CD4-positive, alpha-beta T cell treated with Interleukin-2 at 100 ng/mL for 4 hours (primary cell): ENCODE measurements around the gene USP48.
"Not testable (repeated sequence)": the region's sequence is repeated elsewhere in the genome, so short reads cannot be mapped to it uniquely, and the experiment has no call there.

Source experiments
- DNase-seq: peaks from one replicate; pipeline ENCODE4 v3.0.0-alpha.2; 2020; ENCODE audit warnings: low spot score

Gene USP48

DNA sequence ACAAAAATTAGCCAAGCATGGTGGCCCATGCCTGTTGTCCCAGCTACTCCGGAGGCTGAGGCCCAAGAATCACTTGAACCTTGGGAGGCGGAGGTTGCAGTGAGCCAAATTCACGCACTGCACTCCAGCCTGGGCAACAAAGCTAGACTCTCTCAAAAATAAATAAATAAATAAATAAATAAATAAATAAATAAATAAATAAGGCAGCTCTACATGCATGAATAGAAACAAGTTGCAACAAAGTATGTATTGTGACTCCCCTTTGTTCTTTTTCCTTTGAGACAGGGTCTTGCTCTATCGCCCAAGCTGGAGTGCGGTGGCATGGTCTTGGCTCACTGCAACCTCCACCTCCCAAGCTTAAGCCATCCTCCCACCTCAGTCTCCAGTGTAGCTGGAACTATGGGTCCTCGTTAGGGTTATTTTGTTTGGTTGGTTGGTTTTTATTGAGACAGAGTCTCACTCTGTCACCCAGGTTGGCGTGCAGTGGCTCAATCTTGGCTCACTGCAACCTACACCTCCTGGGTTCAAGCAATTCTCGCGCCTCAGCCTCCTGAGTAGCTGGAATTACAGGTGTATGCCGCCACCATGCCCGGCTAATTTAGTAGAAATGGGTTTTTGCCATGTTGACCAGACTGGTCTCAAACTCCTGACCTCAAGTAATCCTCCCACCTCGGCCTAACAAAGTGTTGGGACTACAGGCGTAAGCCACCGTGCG, 8.0 kb downstream of the USP48 start:
- DNase-seq: no peak

DNA sequence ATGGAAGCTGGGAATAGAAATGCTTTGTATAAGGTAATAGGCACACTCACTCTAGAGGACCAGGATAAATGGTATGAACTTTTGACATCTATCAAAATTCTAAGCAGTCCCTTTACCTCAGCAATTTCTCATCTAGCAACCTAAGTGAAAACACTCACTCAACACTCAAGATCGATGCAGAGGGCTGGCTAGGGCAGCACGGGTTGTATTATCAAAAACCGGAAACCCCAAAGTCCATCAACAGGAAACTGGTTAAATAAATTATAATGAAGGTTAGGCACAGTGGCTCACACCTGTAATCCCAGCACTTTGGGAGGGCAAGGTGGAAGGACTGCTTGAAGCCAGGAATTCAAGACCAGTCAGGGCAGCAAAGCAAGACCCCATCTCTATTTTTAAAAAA, 9.4 kb downstream of the USP48 start:
- DNase-seq: peak; percentile 44

DNA sequence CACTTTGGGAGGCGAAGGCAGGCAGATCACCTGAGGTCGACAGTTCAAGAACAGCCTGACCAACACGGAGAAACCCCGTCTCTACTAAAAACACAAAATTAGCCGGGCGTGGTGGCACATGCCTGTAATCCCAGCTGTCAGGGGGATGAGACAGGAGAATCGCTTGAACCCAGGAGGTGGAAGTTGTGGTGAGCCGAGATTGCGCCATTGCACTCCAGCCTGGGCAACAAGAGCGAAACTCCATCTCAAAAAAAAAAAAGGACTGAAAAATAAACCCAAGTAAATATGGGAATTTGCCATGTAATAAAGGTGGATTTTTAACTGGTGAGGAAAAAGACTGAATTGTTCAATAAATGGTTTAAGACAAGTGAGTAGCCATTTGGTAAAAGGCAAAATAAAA, 11.3 kb downstream of the USP48 start:
- not testable (repeated sequence) for DNase-seq

DNA sequence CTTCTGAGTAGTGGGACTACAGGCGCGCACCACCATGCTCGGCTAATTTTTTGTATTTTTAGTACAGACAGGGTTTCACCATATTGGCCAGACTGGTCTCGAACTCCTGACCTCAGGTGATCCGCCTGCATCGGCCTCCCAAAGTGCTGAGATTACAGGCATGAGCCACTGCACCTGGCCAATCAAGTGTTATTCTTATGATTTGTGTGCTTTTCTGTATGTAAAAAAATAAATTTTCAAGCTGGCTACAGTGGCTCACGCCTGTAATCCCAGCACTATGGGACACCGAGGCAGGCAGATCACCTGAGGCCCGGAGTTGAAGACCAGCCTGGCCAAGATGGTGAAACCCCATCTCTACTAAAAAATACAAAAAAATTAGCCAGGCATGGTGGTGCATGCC, 12.3 kb downstream of the USP48 start:
- DNase-seq: not testable (repeated sequence)

DNA sequence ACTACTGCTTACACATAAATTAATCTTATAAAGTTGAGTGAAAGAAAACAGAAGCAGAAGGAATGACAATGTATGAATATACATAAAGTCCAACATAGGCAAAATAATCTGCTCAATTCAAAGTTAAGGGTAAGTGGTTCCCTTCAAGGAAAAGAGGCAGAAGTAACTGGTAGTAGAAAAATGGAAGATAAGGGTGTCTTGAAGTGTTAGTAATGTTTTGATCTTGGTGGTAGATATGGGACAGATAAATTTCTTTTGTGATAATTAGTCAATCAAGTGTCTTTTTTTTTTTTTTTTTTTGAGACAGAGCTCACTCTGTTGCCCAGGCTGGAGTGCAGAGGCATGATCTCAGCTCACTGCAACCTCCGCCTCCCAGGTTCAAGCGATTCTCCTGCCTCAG, 12.7 kb downstream of the USP48 start:
- no peak for DNase-seq

DNA sequence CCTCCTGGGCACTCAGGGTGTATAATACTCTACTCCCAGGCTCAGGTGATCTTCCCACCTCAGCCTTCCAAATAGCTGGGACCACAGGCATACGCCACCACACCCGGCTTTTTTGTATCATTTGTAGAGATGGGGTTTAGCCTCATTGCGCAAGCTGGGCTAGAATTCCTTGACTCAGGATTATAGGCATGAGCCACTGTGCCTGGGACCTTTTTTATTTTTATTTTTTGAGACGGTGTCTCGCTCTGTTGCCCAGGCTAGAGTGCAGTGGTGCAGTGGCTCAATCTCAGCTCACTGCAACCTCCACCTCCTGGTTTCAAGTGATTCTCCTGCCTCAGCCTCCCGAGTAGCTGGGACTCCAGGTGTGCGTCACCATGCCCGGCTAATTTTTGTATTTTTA, 15.8 kb downstream of the USP48 start:
- not testable (repeated sequence) for DNase-seq

DNA sequence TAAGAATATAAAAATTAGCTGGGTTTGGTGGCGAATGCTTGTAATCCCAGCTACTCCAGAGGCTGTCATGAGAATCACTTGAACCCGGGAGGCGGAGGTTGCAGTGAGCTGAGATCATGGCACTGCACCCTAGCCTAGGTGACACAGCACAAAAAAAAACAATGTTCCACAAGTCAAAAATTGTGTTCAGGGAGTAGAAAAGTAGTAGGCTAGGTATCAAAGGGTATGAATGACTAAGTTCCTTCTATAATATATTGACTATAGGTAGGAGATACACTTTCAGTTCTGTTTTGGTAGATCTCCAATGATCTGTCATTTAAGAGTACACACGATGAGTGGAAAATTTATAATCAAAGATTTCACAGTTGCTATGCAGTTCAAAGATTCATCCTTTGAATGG, 16.7 kb downstream of the USP48 start:
- DNase-seq: no peak

DNA sequence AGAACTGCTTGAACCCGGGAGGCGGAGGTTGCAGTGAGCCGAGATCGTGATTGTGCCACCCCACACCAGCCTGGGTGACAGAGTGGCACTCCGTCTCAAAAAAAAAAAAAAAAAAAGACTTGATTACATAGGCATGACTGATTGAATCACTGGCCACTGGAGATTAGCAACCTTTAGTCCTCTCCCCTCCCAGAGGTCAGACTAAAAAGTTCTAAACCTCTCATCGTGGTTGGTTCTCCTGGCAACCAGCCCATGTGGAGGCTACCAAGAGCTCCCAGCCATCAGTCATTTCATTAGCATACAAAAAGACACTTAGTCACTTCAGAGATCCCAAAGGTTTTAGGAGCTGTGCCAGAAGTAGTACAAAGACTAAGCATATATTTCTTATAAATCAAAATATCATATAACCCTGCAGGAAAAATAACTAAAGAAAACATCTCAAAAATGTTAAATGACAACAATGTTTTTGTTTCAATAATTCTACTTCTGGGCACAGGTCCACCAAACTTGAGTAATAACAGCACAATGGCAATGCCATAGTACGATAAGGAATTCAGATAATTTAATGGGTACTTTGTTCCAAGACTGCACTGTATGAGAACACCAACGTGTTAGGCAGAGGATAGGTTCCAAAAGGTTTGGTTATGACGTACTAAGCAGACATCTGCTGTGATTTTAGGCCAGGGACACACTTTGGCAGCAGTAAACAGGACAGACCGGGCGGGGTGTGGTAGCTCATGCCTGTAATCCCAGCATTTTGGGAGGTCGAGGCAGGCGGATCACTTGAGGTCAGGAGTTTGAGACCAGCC, 18.1 kb downstream of the USP48 start:
- DNase-seq: no peak

DNA sequence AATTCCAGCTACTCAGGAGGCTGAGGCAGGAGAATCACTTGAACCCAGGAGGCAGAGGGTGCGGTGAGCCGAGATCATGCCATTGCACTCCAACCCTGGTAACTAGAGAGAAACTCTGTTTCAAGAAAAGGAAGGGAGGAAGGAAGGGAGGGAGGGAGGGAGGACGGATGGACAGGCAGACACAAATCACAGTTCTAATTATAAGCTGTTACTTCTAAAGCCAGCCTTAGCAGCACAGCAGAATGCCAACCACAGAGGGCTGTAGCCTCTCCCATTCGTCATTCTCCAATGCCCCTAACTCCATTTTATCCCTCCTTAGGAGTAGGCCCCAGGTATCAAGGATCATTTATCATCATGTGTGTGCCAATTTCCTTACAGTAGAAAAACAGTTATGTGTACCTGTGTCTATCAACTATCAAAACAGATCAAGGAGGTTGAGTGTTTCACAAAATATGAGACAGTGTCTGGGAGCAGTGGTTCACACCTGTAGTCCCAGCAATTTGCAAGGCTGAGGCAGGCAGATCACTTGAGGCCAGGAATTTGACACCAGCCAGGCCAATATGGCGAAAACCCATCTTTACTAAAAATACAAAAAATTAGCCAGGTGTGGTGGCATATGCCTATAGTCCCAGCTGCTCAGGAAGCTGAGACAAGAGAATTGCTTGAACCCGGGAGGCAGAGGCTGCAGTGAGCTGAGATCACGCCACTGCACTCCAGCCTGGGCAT, 19.1 kb downstream of the USP48 start:
- DNase-seq: no peak

DNA sequence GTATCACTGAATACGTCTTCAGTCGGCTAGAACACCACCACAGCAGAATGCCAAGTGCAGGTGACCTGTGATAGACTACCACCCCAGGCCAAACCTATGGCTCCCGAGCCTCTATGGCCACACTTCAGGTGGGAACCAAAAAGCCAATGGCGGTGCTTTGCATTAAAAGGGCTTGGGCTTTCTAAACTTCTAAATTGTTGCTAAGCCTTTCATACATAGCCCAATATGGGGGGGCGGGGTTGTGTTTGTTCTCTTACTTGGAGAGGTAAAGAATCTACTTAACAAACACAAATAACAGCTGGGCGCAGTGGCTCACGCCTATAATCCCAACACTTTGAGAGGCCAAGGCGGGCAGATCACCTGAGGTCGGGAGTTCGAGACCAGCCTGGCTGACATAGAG, 19.7 kb downstream of the USP48 start:
- DNase-seq: no peak

DNA sequence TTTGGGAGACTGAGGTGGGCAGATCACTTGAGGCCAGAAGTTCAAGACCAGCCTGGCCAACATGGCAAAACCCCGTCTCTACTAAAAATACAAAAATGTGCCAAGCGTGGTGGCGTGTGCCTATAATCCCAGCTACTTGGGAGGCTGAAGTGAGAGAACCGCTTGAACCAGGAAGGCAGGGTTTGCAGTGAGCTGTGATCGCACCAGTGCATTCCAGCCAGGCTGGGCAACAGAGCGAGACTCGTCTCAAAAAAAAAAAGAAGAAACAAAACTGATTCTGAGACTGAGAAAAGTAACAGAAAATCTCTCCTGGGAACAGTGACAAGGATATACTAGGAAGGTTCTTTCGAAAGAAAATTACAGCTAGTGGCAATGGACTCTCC, 20.9 kb downstream of the USP48 start:
- no peak for DNase-seq

DNA sequence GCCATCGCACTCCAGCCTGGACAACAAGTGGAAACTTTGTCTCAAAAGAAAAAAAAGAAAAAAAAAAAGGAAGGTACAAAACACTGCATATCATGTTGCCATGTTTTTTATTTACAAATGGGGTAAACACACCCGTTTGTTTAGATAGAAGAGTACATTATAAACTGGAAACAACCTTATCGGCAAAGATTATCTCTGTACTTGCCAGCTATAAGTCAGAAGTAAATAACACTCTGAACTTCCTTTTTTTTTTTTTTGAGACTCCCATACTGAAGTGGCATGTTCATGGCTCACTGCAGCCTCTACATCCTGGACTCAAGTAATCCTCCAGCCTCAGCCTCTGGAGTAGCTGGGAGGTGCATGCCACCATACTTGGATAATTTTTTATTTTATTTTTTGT, 21.9 kb downstream of the USP48 start:
- DNase-seq: no peak

DNA sequence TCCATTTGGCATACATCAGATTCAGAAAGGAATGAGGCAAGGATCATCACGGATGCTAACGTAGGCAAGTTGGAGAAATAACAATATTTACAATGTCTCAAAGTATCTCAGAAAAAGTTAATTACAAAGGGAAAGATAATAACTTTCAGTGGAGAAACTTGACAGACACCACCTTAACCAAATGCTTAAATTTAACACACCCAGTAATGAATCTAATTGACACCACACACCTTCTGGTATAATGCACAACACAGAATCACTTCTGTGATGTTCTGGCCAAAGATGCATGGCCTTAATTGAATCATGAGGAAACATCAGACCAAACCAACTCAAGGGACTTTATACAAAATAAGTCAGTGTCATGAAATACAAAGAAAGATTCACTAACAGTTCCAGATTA, 23.1 kb downstream of the USP48 start:
- DNase-seq: no peak

DNA sequence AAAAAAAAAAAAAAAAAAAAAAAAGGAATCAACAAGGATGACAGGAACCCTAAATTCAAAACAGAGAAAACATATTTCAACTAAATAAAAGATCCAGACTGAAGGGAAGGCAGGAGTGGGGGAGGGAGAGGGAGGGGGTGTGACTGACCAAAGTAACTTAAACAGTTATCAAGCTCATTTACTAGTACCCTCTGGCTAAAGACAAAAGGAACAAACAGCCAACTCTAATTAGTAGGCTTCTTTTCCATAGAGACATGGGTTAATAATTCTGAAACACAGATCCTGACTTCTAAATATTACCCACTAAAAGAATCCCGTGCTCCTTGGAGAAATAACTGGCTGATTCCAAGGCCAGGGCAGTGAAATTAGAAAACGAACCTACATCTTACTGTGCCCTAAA, 23.8 kb downstream of the USP48 start:
- no peak for DNase-seq

DNA sequence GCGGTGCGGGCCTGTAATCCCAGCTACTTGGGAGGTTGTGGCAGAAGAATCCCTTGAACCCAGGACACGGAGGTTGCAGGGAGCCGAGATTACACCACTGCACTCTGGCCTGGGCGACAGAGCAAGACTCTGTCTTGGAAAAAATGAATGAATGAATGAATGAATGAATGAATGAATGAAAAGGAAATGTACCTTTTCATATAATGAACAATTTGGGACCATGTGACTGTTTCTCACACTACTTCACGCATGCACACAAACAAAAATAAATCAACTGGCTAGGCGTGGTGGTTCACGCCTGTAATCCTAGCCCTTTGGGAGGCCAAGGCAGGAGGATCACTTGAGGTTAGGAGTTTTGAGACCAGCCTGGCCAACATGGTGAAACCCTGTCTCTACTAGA, 24.3 kb downstream of the USP48 start:
- DNase-seq: no peak

DNA sequence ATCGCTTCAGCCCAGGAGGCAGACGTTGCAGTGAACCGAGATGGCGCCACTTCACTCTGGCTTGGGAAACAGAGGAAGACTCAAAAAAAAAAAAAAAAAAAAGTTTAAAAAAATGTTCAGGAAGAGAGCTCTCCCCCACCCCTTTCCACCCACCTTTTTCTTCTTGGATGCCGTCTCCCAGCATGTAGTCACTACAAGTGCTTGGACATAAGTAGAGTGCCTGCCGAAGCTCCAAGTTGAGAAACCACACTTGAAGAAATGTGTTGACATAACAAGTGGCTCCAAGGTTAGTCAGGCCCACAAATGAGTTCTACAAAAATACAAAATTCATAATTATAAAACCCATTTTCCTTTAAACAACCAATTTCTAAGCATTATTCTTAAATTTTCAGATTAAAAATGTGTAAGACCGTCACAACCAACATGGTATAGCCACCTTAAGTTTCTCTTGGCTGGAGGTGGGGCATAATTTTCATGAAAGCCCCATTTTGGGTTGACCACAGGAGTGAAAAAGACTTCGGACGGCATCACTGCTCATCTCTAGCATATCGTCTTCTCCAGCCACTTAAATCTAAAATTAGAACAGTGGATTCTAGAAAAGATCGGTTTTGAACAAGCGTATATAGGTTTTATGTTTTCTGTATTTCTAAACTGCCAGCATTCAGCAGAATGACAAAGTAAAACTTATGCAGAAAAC, 26.4 kb downstream of the USP48 start:
- DNase-seq: no peak

DNA sequence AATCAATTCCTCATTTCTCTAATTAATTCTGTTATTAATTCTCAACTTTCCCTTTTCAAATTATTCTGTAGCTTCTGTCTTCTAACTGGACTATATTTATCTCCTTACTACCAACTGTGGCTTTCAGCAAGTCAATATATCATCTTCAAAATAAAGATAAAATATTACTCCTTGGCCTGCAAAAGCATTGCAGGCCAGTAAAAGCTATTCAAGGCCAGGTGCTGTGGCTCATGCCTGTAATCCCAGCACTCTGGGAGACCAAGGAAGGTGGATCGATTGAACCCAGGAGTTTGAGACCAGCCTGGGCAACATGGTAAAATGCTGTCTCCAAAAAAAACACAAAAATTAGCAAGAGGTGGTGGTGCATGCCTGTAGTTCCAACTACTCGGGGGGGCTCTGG, 27.9 kb downstream of the USP48 start:
- DNase-seq: no peak

DNA sequence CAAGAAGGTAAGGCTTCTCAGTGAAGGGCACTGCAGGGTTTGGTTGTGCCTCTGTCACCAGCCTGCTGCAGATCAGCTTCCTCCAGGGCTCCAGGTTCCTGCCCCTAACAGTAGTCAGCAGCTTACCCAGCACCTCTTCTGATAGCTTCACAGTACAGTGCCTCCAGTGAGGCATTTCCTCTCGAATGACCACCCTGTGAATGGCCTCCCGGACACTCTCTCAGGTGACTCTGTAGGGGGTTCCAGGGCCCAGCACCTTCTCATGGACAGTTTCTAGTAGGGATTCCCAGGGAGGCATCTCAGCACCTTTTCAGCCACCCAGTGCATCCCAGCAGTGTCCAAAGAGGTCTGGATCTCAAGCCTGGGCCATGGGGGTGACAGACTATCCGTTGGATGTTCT, 28.4 kb downstream of the USP48 start:
- no peak for DNase-seq

DNA sequence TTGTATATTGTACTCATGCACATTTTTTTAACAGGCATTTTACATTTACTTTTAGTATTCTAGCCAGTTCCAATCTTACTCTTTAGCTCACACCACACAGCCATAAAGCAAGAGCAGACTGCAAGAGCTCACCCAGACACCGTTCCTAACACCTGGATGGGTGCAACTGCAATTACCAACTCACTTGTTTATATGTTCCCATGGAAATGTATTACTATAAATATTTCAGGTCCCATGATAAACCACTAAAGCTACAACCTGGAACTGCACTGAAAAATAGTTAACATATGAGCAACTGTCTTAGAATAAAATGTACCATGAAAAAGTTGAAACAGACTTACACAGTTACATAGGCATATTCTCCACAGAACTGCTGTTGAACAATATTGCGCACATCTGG, 30.8 kb downstream of the USP48 start:
- DNase-seq: no peak

DNA sequence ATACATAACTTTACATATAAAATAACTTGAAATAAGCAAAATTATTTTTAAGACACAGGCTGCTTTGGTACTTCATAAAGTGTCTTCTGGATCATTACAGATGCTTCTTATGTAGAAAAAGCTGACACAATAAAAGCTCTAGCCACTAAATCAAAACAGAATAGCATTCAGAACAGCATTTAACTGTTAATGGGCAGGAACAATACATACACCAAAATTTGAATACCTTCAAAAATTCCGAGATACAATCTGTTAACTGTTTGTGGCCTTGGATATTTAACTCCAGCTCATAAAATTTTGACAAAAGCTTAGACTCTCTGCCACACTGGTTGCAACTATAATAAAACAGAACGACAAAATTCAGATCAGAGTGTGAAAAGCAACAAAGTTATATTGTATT, 31.7 kb downstream of the USP48 start:
- no peak for DNase-seq

DNA sequence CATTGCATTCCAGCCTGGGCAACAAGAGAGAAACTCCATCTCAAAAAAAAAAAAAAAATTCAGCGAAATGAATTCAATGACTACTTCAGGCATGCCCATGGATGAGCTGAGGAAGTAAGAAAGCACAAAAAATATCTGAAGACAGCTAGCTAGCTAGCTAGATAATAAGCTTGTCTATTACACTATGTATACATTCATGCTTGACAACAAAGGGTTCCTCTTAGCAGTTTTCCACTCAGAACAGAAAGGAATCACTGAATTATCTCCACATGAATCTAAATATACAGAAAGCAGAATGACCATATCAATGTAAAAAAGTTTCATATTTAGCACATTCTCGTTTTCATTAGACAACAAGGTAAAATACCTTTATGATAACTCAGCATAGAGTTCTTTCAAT, 32.1 kb downstream of the USP48 start:
- no peak for DNase-seq

DNA sequence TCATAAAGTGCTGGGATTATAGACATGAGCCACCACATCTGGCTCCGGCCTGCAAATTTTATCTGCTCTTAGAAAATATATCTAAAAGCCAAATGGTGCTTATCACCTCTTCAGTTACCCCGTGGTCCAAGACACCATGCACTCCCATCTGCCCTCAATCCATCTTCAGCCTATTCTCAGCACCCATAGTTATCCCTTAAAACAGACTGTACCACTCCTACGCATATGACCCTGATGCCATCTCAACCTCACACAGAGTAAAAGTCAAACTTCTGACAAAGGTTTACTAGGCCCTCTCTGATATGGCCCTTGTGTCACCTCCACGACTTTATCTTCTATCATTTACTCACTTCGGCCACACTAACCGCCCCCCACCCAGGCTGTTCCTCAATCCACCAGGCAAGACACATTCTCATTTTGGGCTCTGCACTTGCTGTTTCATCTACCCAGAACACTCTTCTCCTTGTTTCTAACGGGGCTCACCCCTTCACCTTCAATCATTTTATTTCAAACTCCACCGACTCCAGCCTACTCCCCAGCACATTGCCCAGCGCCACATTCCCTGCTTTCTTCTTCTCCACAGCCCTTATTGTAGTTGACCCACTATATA, 33.0 kb downstream of the USP48 start:
- no peak for DNase-seq
